K562 (cell line): ENCODE results near the gene COL1A1.

Experiments used
- CBFB ChIP-seq: sonication (generic); formaldehyde crosslinking; IDR thresholded peaks from 2 replicates; pipeline ENCODE4 v1.4.0; 2020; ENCODE audit warnings: mild to moderate bottlenecking, missing genetic modification reagents
- CHD2 ChIP-seq: IDR thresholded peaks from 2 replicates; pipeline ENCODE4 v1.6.1; 2011; ENCODE audit warnings: low read depth, low read length
- CTCF ChIP-seq, 3 experiments: IDR thresholded peaks in 2 of 3; conservative IDR thresholded peaks in 1 of 3; 2 replicates each; pipeline ENCODE4 v1.5.1; 2011 to 2012; ENCODE audit warnings: low read length in 3 of 3, mild to moderate bottlenecking in 3 of 3, control low read depth in 2 of 3, improper control_type of control experiment in 1 of 3, inconsistent platforms in 1 of 3, low read depth in 1 of 3, mixed read lengths in 1 of 3, moderate library complexity in 1 of 3; ENCODE audit not compliant: insufficient read depth in 2 of 3
- HDAC6 ChIP-seq: IDR thresholded peaks from 2 replicates; pipeline ENCODE4 v1.6.1; 2012; ENCODE audit warnings: low read depth, mild to moderate bottlenecking, control low read depth, inconsistent platforms, low read length, moderate library complexity
- ID3 ChIP-seq, 2 experiments: fragments of 250-450 bp in 1 of 2; fragments of 450-650 bp in 1 of 2; sonication (Bioruptor Pico) in 1 of 2; IDR thresholded peaks; 2 replicates each; pipeline versions ENCODE4 v1.6.1 to v1.8.0; 2016 to 2021; ENCODE audit warnings: mild to moderate bottlenecking in 2 of 2, moderate library complexity in 2 of 2, missing compliant biosample characterization in 1 of 2, missing genetic modification characterization in 1 of 2
- JUND ChIP-seq, 2 experiments: IDR thresholded peaks; 2 replicates in 1 of 2; 3 replicates in 1 of 2; pipeline ENCODE4 v1.6.1; 2011; ENCODE audit warnings: borderline replicate concordance in 2 of 2, low read depth in 2 of 2, low read length in 2 of 2, improper control_type of control experiment in 1 of 2, missing biosample characterization in 1 of 2, missing genetic modification characterization in 1 of 2, missing genetic modification reagents in 1 of 2
- MAZ ChIP-seq, 2 experiments: fragments of 450-650 bp in 1 of 2; sonication (generic) in 1 of 2; formaldehyde crosslinking; IDR thresholded peaks in 1 of 2; conservative IDR thresholded peaks in 1 of 2; 2 replicates each; pipeline versions ENCODE4 v1.4.0 to v1.5.0; 2020; ENCODE audit warnings: mild to moderate bottlenecking in 1 of 2, missing genetic modification reagents in 1 of 2
- MEF2D ChIP-seq: conservative IDR thresholded peaks from 2 replicates; pipeline ENCODE4 v1.6.1; 2016; ENCODE audit warnings: low read depth, missing genetic modification characterization, missing compliant biosample characterization
- NFIC ChIP-seq: fragments of 450-650 bp; IDR thresholded peaks from 2 replicates; pipeline ENCODE4 v1.6.1; 2017; ENCODE audit warnings: mild to moderate bottlenecking, inconsistent platforms
- TEAD1 ChIP-seq, 2 experiments: fragments of 450-650 bp in 1 of 2; sonication (generic) in 1 of 2; formaldehyde crosslinking; IDR thresholded peaks; 2 replicates each; pipeline versions ENCODE4 v1.4.0 to v1.8.0; 2020 to 2022; ENCODE audit warnings: mild to moderate bottlenecking in 2 of 2, missing genetic modification reagents in 1 of 2
- ZNF583 ChIP-seq: fragments of 250-450 bp; sonication (Bioruptor Pico); IDR thresholded peaks from 2 replicates; pipeline ENCODE4 v1.4.0; 2020
- ZNF740 ChIP-seq, 3 experiments: fragments of 200-800 bp in 1 of 3; sonication (Bioruptor generic) in 1 of 3; sonication (generic) in 1 of 3; formaldehyde crosslinking in 1 of 3; IDR thresholded peaks; 2 replicates each; pipeline versions ENCODE4 v1.6.1 to v1.8.0; 2016 to 2022; ENCODE audit warnings: mild to moderate bottlenecking in 2 of 3, missing compliant biosample characterization in 2 of 3, missing genetic modification characterization in 2 of 3, missing genetic modification reagents in 1 of 3

- no peak for TF ChIP-seq ZNF740 (CRISPR knock-in tag; IDR thresholded peaks at IDR 0.05)
- no peak for TF ChIP-seq ZNF740 (tag; IDR thresholded peaks at IDR 0.05)
- TF ChIP-seq JUND (IDR thresholded peaks at IDR 0.05; ENCODE audit: borderline replicate concordance, low read depth, low read length) = no peak
- no peak for TF ChIP-seq JUND (tag; IDR thresholded peaks at IDR 0.05; ENCODE audit: borderline replicate concordance, low read depth, low read length)
- no peak for TF ChIP-seq CTCF (IDR thresholded peaks at IDR 0.05 in 2 of 3, conservative IDR thresholded peaks at IDR 0.05 in 1 of 3; ENCODE audit: insufficient read depth in 2 of 3, low read depth in 1 of 3, low read length in 3 of 3)
- TF ChIP-seq HDAC6 = no peak
- no peak for TF ChIP-seq ZNF583
- no peak for TF ChIP-seq ID3 (CRISPR knock-in tag; IDR thresholded peaks at IDR 0.05)
- TF ChIP-seq ID3 (tag; IDR thresholded peaks at IDR 0.05) = no peak
- TF ChIP-seq NFIC = no peak
- TF ChIP-seq MAZ (CRISPR knock-in tag; conservative IDR thresholded peaks at IDR 0.05 in 1 of 2, IDR thresholded peaks at IDR 0.05 in 1 of 2) = no peak
- no peak for TF ChIP-seq MEF2D (tag)
- no peak for TF ChIP-seq TEAD1 (CRISPR knock-in tag; IDR thresholded peaks at IDR 0.05)
- no peak for TF ChIP-seq CBFB (CRISPR knock-in tag)
- no peak for TF ChIP-seq CHD2
Measured at GRCh38 chr17:50240851-50241250, 39.4 kb upstream of the COL1A1 start.
